IMR-90 (cell line): ENCODE data around the gene ATF7IP. TPM values are rescaled to one million over a fixed set of nuclear protein-coding genes. Genes with fewer than 3 reads are reported as not detected.

Experiments
- ATAC-seq: fragments of 200-7000 bp; cut with Tn5 transposase; 2 replicates; pipeline ENCODE4 v1.9.1; 2020; ENCODE audit warnings: low read depth, mild to moderate bottlenecking, moderate library complexity
- BruUV-seq: library from RNA; stranded (reverse); fragments of 400-500 nt; replicated peaks from 2 replicates; lab custom pipeline; 2021; lab: Mats Ljungman, UMichigan
- CTCF ChIA-PET: fragments of 300-600 bp; formaldehyde crosslinking; extraction: SDS; loops from one replicate; lab custom pipeline; 2021; ENCODE audit warnings: antibody characterized with exemption; lab: Yijun Ruan, JAX
- POLR2A ChIA-PET: fragments of 300-600 bp; sonication (Branson Sonifier 250); formaldehyde crosslinking; loops from one replicate; lab custom pipeline; 2022; ENCODE audit warnings: antibody characterized with exemption; ENCODE audit not compliant: unreplicated experiment; lab: Charles Lee
- DNase-seq: peaks from one replicate; pipeline ENCODE4 v3.0.0; 2013
- H2AFZ ChIP-seq: replicated peaks from 2 replicates; pipeline ENCODE3; 2013; ENCODE audit warnings: low read length, mild to moderate bottlenecking; ENCODE audit not compliant: poor library complexity
- H2AK5ac ChIP-seq: 2 replicates; pipeline ENCODE4 v1.6.1; 2013; ENCODE audit warnings: low read depth, low read length, inconsistent platforms
- H2AK9ac ChIP-seq: replicated peaks from 2 replicates; pipeline ENCODE3; 2013; ENCODE audit warnings: mild to moderate bottlenecking, low read depth, low read length, moderate library complexity; ENCODE audit not compliant: poor library complexity
- H2BK120ac ChIP-seq: 2 replicates; pipeline ENCODE4 v1.6.1; 2013; ENCODE audit warnings: low read depth, low read length, inconsistent platforms
- H2BK15ac ChIP-seq: 3 replicates; pipeline ENCODE4 v1.6.1; 2013; ENCODE audit warnings: low read depth, low read length, inconsistent platforms
- H2BK20ac ChIP-seq: 2 replicates; pipeline ENCODE4 v1.6.1; 2013; ENCODE audit warnings: low read depth, mild to moderate bottlenecking, inconsistent platforms, low read length, moderate library complexity
- H2BK5ac ChIP-seq: 2 replicates; pipeline ENCODE4 v1.6.1; 2013; ENCODE audit warnings: mild to moderate bottlenecking, low read depth, low read length, inconsistent platforms; ENCODE audit not compliant: poor library complexity, severe bottlenecking
- H3K14ac ChIP-seq: replicated peaks from 2 replicates; pipeline ENCODE4 v1.6.1; 2013; ENCODE audit warnings: low read depth, low read length, inconsistent platforms
- H3K18ac ChIP-seq: 2 replicates; pipeline ENCODE4 v1.6.1; 2013; ENCODE audit warnings: low read depth, low read length, control low read depth
- H3K23ac ChIP-seq: 2 replicates; pipeline ENCODE4 v1.6.1; 2013; ENCODE audit warnings: low read depth, low read length, inconsistent platforms
- H3K27ac ChIP-seq: 2 replicates; pipeline ENCODE4 v1.5.1; 2013; ENCODE audit warnings: mild to moderate bottlenecking, control low read depth, low read length; ENCODE audit not compliant: insufficient read depth
- H3K27me3 ChIP-seq: 2 replicates; pipeline ENCODE4 v1.6.1; 2013; ENCODE audit warnings: low read length; ENCODE audit not compliant: control insufficient read depth, insufficient read depth
- H3K36me3 ChIP-seq: 2 replicates; pipeline ENCODE4 v1.6.1; 2013; ENCODE audit warnings: low read length, mixed read lengths; ENCODE audit not compliant: control insufficient read depth, insufficient read depth
- H3K4ac ChIP-seq: 2 replicates; pipeline ENCODE4 v1.6.1; 2013; ENCODE audit warnings: low read depth, low read length, inconsistent platforms
- H3K4me1 ChIP-seq: 2 replicates; pipeline ENCODE4 v1.6.1; 2013; ENCODE audit warnings: low read length, mixed read lengths; ENCODE audit not compliant: control insufficient read depth, insufficient read depth
- H3K4me2 ChIP-seq: 2 replicates; pipeline ENCODE4 v1.6.1; 2013; ENCODE audit warnings: low read depth, mild to moderate bottlenecking, control low read depth, low read length, moderate library complexity
- H3K4me3 ChIP-seq: 2 replicates; pipeline ENCODE4 v1.5.1; 2013; ENCODE audit warnings: low read depth, mild to moderate bottlenecking, control low read depth, low read length, moderate library complexity; ENCODE audit not compliant: insufficient read depth
- H3K56ac ChIP-seq: 2 replicates; pipeline ENCODE4 v1.6.1; 2013; ENCODE audit warnings: low read length, inconsistent platforms; ENCODE audit not compliant: insufficient read depth; ENCODE audit errors: extremely low read depth
- H3K79me1 ChIP-seq, 2 experiments: 2 replicates each; pipeline ENCODE4 v1.6.1; 2013; ENCODE audit warnings: low read length in 2 of 2, inconsistent platforms in 1 of 2, low read depth in 1 of 2
- H3K9ac ChIP-seq: 2 replicates; pipeline ENCODE4 v1.6.1; 2013; ENCODE audit warnings: low read depth, low read length, control low read depth
- H3K9me1 ChIP-seq: 2 replicates; pipeline ENCODE4 v1.6.1; 2013; ENCODE audit warnings: low read length, inconsistent platforms; ENCODE audit not compliant: insufficient read depth
- H3K9me3 ChIP-seq: 2 replicates; pipeline ENCODE4 v1.6.1; 2013; ENCODE audit warnings: low read length; ENCODE audit not compliant: control insufficient read depth, insufficient read depth
- H4K20me1 ChIP-seq: 2 replicates; pipeline ENCODE4 v1.6.1; 2013; ENCODE audit warnings: low read length, inconsistent platforms; ENCODE audit not compliant: insufficient read depth
- H4K5ac ChIP-seq: 2 replicates; pipeline ENCODE4 v1.6.1; 2013; ENCODE audit warnings: mild to moderate bottlenecking, low read depth, low read length, control low read depth
- H4K8ac ChIP-seq, 2 experiments: 2 replicates each; pipeline ENCODE4 v1.6.1; 2013; ENCODE audit warnings: low read depth in 2 of 2, low read length in 2 of 2, control low read depth in 1 of 2, inconsistent platforms in 1 of 2
- H4K91ac ChIP-seq: 2 replicates; pipeline ENCODE4 v1.6.1; 2013; ENCODE audit warnings: low read depth, low read length, inconsistent platforms; ENCODE audit not compliant: insufficient read depth
- CEBPB ChIP-seq: IDR thresholded peaks from 2 replicates; pipeline ENCODE4 v1.6.1; 2012; ENCODE audit warnings: low read depth, low read length, improper control_type of control experiment
- MAFK ChIP-seq: IDR thresholded peaks from 2 replicates; pipeline ENCODE4 v1.6.1; 2012; ENCODE audit warnings: low read depth, low read length, improper control_type of control experiment
- MAZ ChIP-seq: IDR thresholded peaks from 2 replicates; pipeline ENCODE4 v1.6.1; 2012; ENCODE audit warnings: low read depth, mild to moderate bottlenecking, low read length, improper control_type of control experiment, moderate library complexity, borderline replicate concordance
- NFE2L2 ChIP-seq: fragments of 150-350 bp; IDR thresholded peaks from 2 replicates; pipeline ENCODE4 v1.6.1; 2016; ENCODE audit warnings: low read depth, mild to moderate bottlenecking, low read length
- RAD21 ChIP-seq: IDR thresholded peaks from 2 replicates; pipeline ENCODE4 v1.6.1; 2012; ENCODE audit warnings: low read length, improper control_type of control experiment
- RFX5 ChIP-seq: IDR thresholded peaks from 2 replicates; pipeline ENCODE4 v1.8.0; 2012; ENCODE audit warnings: low read depth, mild to moderate bottlenecking, low read length, moderate library complexity
- WGBS, 2 experiments: methylation state at CpG; one replicate each; pipeline versions ENCODE4 v1.1.5 to v1.1.7; 2013; ENCODE audit warnings: missing lambda C conversion rate in 2 of 2; ENCODE audit not compliant: insufficient read length in 1 of 2; ENCODE audit errors: extremely low coverage in 2 of 2; 5-methylcytosine and 5-hydroxymethylcytosine counted together
- dilution Hi-C: fragments of 300-500 bp; cut with HindIII; formaldehyde crosslinking; loops from one replicate; pipeline ENCODE4 v1.14.3; 2018; ENCODE audit warnings: low sequenced_read_pairs; ENCODE audit not compliant: unreplicated experiment
- in situ Hi-C: fragments of 300-500 bp; cut with MboI; formaldehyde crosslinking; loops from 3 replicates; pipeline ENCODE4 v1.14.3; 2019; ENCODE audit warnings: low sequenced_read_pairs, inconsistent platforms, mixed read lengths
- intact Hi-C: fragments of 100-400 bp; cut with micrococcal nuclease; formaldehyde crosslinking; loops from 2 replicates; pipeline ENCODE4 v1.10.0; 2022
- polyA plus RNA-seq, 3 experiments: library from polyadenylated mRNA; depleted of rRNA; stranded (reverse); fragments of >200 nt; gene quantifications; 2 replicates each; pipeline ENCODE4 v1.2.3, GENCODE V29; 2012; ENCODE audit warnings: low replicate concordance in 1 of 3
- total RNA-seq: library from RNA; depleted of rRNA; stranded (reverse); fragments of >200 nt; gene quantifications from 2 replicates; pipeline ENCODE4 v1.2.3, GENCODE V29; 2012
- TF ChIP-seq, protein P1 (sequence below): conservative IDR thresholded peaks from 2 replicates; pipeline ENCODE4 v1.5.1; 2012; ENCODE audit warnings: mild to moderate bottlenecking, low read depth, low read length, improper control_type of control experiment

The ATF7IP gene
- total and polyA plus RNA-seq, 2 of the 4 experiments (the other 2 are of a cell fraction): 9.4 to 22.8 TPM

GRCh38 chr12:14417715-14418114, 52.2 kb downstream of the ATF7IP start:
- Histone ChIP-seq H3K18ac (no peak overlapping the region), H3K14ac (no peak overlapping the region), H3K56ac (no peak overlapping the region), H4K91ac (no peak overlapping the region), H3K9ac (no peak overlapping the region), H3K79me1 (peaks cover 22 to 39% of the 10 kb centered on the region in 2 experiments), H3K27me3 (no peaks in the 10 kb centered on the region), H3K4me1 (peaks cover 2% of the 10 kb centered on the region; the same call in 1 of the 2 replicates), H2AFZ (no peak overlapping the region), H4K8ac (peak overlapping the region in 1 of 2 experiments; percentile 69; a peak in 3 of 4 replicates), H3K23ac (no peak overlapping the region), H3K4me2 (no peak overlapping the region), H3K36me3 (peaks cover 2% of the 10 kb centered on the region; the same call in 1 of the 2 replicates), H3K4ac (no peak overlapping the region), H3K9me3 (peaks cover 6% of the 10 kb centered on the region), H3K9me1 (no peaks in the 10 kb centered on the region), H4K5ac (no peak overlapping the region), H2BK120ac (no peak overlapping the region), H3K4me3 (no peak overlapping the region), H2BK15ac (no peak overlapping the region), H2AK9ac (no peak overlapping the region), H4K20me1 (no peaks in the 10 kb centered on the region; the same call in 1 of the 2 replicates), H2BK5ac (peak overlapping the region; percentile 80), H2BK20ac (no peak overlapping the region), H3K27ac (no peak overlapping the region), H2AK5ac (no peak overlapping the region)
- in situ Hi-C loops (no loop called here), dilution Hi-C loops (no loop called here), intact Hi-C loops (loop anchor here (1.0 to 2.0 kb wide), 3 partner anchors 50 to 179 kb away; no protein-coding TSS in a partner anchor)
- CTCF ChIA-PET: interaction anchor here (0.6 to 2.4 kb wide), 2 partner anchors 87 to 180 kb away, joined by 4 to 7 read pairs; no protein-coding TSS in a partner anchor
- no CpG with 5 or more reads among the region's 3 CpGs for WGBS, 2 experiments
- TF ChIP-seq NFE2L2 (no peak), RAD21 (no peak), MAFK (no peak), RFX5 (peak; percentile 96), MAZ (no peak), CEBPB (no peak)
- TF ChIP-seq, protein P1, sequence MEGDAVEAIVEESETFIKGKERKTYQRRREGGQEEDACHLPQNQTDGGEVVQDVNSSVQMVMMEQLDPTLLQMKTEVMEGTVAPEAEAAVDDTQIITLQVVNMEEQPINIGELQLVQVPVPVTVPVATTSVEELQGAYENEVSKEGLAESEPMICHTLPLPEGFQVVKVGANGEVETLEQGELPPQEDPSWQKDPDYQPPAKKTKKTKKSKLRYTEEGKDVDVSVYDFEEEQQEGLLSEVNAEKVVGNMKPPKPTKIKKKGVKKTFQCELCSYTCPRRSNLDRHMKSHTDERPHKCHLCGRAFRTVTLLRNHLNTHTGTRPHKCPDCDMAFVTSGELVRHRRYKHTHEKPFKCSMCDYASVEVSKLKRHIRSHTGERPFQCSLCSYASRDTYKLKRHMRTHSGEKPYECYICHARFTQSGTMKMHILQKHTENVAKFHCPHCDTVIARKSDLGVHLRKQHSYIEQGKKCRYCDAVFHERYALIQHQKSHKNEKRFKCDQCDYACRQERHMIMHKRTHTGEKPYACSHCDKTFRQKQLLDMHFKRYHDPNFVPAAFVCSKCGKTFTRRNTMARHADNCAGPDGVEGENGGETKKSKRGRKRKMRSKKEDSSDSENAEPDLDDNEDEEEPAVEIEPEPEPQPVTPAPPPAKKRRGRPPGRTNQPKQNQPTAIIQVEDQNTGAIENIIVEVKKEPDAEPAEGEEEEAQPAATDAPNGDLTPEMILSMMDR: no peak
- peak; percentile 86 for ATAC-seq
- POLR2A ChIA-PET: no interaction called here
- BruUV-seq: no TSS peak
- peak; percentile 92 for DNase-seq
